Neural cell (in vitro differentiated cells): Measurements from ENCODE around the gene FAM53B. TPM values are rescaled to one million over a fixed set of nuclear protein-coding genes. Genes with fewer than 3 reads are reported as not detected.

Experiments used
- H2AFZ ChIP-seq: fragments of 200-600, 300-800 bp; sonication (generic), shearing (Covaris generic); 2 replicates; pipeline ENCODE4 v1.6.0; 2014; ENCODE audit warnings: low read depth, mild to moderate bottlenecking, antibody characterized with exemption, low read length, moderate library complexity
- H3F3A ChIP-seq: fragments of 200-600 bp; shearing (Covaris generic); 2 replicates; pipeline ENCODE4 v1.6.1; 2016; ENCODE audit warnings: mild to moderate bottlenecking, moderate library complexity, mixed read lengths, antibody characterized with exemption, low read length; ENCODE audit not compliant: insufficient read depth, poor library complexity, severe bottlenecking
- H3K27ac ChIP-seq: fragments of 200-600, 300-800 bp; sonication (generic), shearing (Covaris generic); 2 replicates; pipeline ENCODE4 v1.5.1; 2014; ENCODE audit warnings: mild to moderate bottlenecking, low read length, moderate library complexity
- H3K27me3 ChIP-seq: fragments of 300-800, 200-600 bp; sonication (generic), shearing (Covaris generic); 2 replicates; pipeline ENCODE4 v1.6.0; 2014; ENCODE audit warnings: mild to moderate bottlenecking, low read depth, low read length, moderate library complexity; ENCODE audit not compliant: insufficient read depth
- H3K36me3 ChIP-seq: fragments of 300-800, 200-600 bp; sonication (generic), shearing (Covaris generic); 2 replicates; pipeline ENCODE4 v1.5.1; 2014; ENCODE audit warnings: mild to moderate bottlenecking, antibody characterized with exemption, low read length, moderate library complexity; ENCODE audit not compliant: insufficient read depth
- H3K4me2 ChIP-seq: fragments of 300-800, 200-600 bp; sonication (generic), shearing (Covaris generic); 2 replicates; pipeline ENCODE4 v1.6.0; 2014; ENCODE audit warnings: mild to moderate bottlenecking, low read length
- H3K4me3 ChIP-seq: fragments of 300-800, 200-600 bp; sonication (generic), shearing (Covaris generic); 2 replicates; pipeline ENCODE4 v1.5.1; 2014; ENCODE audit warnings: mild to moderate bottlenecking, low read length, moderate library complexity
- H3K79me2 ChIP-seq: fragments of 200-600 bp; shearing (Covaris generic); replicated peaks from 2 replicates; pipeline ENCODE4 v1.6.0; 2014; ENCODE audit warnings: mild to moderate bottlenecking, low read length, moderate library complexity; ENCODE audit not compliant: insufficient read depth
- H3K9ac ChIP-seq: fragments of 300-800, 200-600 bp; sonication (generic), shearing (Covaris generic); 2 replicates; pipeline ENCODE4 v1.6.1; 2016; ENCODE audit warnings: mild to moderate bottlenecking, low read length, mixed read lengths
- H3K9me2 ChIP-seq: fragments of 200-600 bp; shearing (Covaris generic); 2 replicates; pipeline ENCODE4 v1.6.1; 2016; ENCODE audit warnings: mild to moderate bottlenecking, low read length, mixed read lengths; ENCODE audit not compliant: insufficient read depth
- H3K9me3 ChIP-seq: fragments of 200-600, 300-800 bp; sonication (generic), shearing (Covaris generic); 2 replicates; pipeline ENCODE4 v1.6.1; 2016; ENCODE audit warnings: mild to moderate bottlenecking, mixed run types, low read length, moderate library complexity, mixed read lengths
- H4K20me1 ChIP-seq: fragments of 200-600 bp; shearing (Covaris generic); 2 replicates; pipeline ENCODE4 v1.6.1; 2016; ENCODE audit warnings: mild to moderate bottlenecking, mixed run types; ENCODE audit not compliant: insufficient read depth
- EP300 ChIP-seq: fragments of 450-650 bp; conservative IDR thresholded peaks from 2 replicates; pipeline ENCODE4 v1.6.1; 2014; ENCODE audit warnings: antibody characterized with exemption, mild to moderate bottlenecking, moderate library complexity; ENCODE audit not compliant: poor library complexity, severe bottlenecking
- EZH2 ChIP-seq: fragments of 200-600, 300-800 bp; shearing (Covaris generic), sonication (generic); IDR thresholded peaks from 2 replicates; pipeline ENCODE4 v1.6.1; 2014; ENCODE audit warnings: antibody characterized with exemption, low read length, borderline replicate concordance, mild to moderate bottlenecking; ENCODE audit not compliant: insufficient read depth, poor library complexity, severe bottlenecking
- MXI1 ChIP-seq: fragments of 450-650 bp; conservative IDR thresholded peaks from 2 replicates; pipeline ENCODE4 v1.6.1; 2014; ENCODE audit warnings: antibody characterized with exemption, mild to moderate bottlenecking; ENCODE audit not compliant: poor library complexity, severe bottlenecking
- POLR2AphosphoS5 ChIP-seq: IDR thresholded peaks from 2 replicates; pipeline ENCODE4 v1.6.1; 2012
- SMC3 ChIP-seq: fragments of 450-650 bp; conservative IDR thresholded peaks from 2 replicates; pipeline ENCODE4 v1.6.1; 2014; ENCODE audit warnings: antibody characterized with exemption, mild to moderate bottlenecking, moderate library complexity; ENCODE audit not compliant: poor library complexity
- TAF1 ChIP-seq: IDR thresholded peaks from 2 replicates; pipeline ENCODE4 v1.6.1; 2012; ENCODE audit warnings: low read depth
- polyA plus RNA-seq: library from polyadenylated mRNA; depleted of rRNA; stranded (reverse); fragments of >200 nt; gene quantifications from 2 replicates; pipeline ENCODE4 v1.2.3, GENCODE V29; 2014
- TF ChIP-seq, protein P1 (sequence below): fragments of 450-650 bp; IDR thresholded peaks from 2 replicates; pipeline ENCODE4 v1.5.1; 2014; ENCODE audit warnings: antibody characterized with exemption, mild to moderate bottlenecking, moderate library complexity; ENCODE audit not compliant: poor library complexity, severe bottlenecking
- TF ChIP-seq, protein P2 (sequence below): IDR thresholded peaks from 2 replicates; pipeline ENCODE4 v1.6.1; 2012; ENCODE audit warnings: borderline replicate concordance

The FAM53B gene
- polyA plus RNA-seq, 1 donor from 2014 or later = 21.8 TPM

DNA sequence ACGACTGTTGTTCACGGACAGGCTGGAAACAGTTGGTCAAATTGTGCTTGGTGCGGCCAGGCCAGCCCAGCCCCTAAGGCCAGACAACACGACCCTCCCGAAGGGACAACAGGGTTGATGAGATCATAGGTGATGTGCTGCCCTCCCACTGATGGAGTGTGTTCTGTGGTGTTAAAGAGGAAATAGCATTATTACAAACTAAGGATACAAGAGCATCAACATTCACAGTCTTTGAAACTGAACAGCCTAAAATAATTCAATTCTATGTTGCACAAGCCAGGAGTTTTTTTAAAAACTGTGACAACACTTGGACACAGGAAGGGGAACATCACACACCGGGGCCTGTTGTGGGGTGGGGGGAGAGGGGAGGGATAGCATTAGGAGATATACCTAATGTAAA lies 87.6 kb downstream of the FAM53B start:
- TF ChIP-seq EZH2 (no peak), EP300 (no peak), POLR2AphosphoS5 (no peak), SMC3 (no peak)
- TF ChIP-seq, protein P1, sequence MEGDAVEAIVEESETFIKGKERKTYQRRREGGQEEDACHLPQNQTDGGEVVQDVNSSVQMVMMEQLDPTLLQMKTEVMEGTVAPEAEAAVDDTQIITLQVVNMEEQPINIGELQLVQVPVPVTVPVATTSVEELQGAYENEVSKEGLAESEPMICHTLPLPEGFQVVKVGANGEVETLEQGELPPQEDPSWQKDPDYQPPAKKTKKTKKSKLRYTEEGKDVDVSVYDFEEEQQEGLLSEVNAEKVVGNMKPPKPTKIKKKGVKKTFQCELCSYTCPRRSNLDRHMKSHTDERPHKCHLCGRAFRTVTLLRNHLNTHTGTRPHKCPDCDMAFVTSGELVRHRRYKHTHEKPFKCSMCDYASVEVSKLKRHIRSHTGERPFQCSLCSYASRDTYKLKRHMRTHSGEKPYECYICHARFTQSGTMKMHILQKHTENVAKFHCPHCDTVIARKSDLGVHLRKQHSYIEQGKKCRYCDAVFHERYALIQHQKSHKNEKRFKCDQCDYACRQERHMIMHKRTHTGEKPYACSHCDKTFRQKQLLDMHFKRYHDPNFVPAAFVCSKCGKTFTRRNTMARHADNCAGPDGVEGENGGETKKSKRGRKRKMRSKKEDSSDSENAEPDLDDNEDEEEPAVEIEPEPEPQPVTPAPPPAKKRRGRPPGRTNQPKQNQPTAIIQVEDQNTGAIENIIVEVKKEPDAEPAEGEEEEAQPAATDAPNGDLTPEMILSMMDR = no peak
- no peak overlapping the region for H3K9ac ChIP-seq
- H4K20me1 ChIP-seq = no peaks in the 10 kb centered on the region
- no peak overlapping the region for H3K4me3 ChIP-seq
- peaks cover 6% of the 10 kb centered on the region for H3K36me3 ChIP-seq
- H3F3A ChIP-seq = no peaks in the 10 kb centered on the region
- no peaks in the 10 kb centered on the region for H3K9me3 ChIP-seq
- H2AFZ ChIP-seq = no peak overlapping the region
- H3K4me2 ChIP-seq = no peak overlapping the region
- H3K79me2 ChIP-seq = no peaks in the 10 kb centered on the region
- no peaks in the 10 kb centered on the region for H3K9me2 ChIP-seq
- no peak overlapping the region for H3K27ac ChIP-seq
- no peaks in the 10 kb centered on the region for H3K27me3 ChIP-seq

DNA sequence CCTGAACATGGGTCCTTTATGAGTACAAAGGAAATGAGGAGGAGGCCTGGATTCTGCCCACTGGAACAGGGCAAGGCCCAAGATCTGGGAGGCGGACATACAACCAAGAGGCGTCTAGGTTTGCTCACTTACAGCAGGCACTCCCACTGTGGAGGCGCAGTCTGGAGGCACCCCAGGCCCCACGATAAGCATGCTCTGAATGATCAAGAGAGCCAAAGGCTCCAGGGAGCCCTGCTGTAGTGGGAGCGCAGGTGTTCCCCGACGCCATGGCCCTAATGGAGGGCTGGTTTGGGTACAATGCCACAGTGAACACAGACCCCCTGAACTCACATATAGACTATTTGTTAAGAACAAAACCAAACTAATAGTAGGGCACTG lies 88.1 kb downstream of the FAM53B start:
- Histone ChIP-seq H3K27ac (no peak overlapping the region), H3K27me3 (no peaks in the 10 kb centered on the region), H4K20me1 (no peaks in the 10 kb centered on the region)

More for the DNA sequence above, 88.1 kb downstream of the FAM53B start:
- H3K36me3 ChIP-seq = peaks cover 6% of the 10 kb centered on the region
- H3K9ac ChIP-seq = no peak overlapping the region
- no peak overlapping the region for H3K4me2 ChIP-seq
- TF ChIP-seq, protein P2, sequence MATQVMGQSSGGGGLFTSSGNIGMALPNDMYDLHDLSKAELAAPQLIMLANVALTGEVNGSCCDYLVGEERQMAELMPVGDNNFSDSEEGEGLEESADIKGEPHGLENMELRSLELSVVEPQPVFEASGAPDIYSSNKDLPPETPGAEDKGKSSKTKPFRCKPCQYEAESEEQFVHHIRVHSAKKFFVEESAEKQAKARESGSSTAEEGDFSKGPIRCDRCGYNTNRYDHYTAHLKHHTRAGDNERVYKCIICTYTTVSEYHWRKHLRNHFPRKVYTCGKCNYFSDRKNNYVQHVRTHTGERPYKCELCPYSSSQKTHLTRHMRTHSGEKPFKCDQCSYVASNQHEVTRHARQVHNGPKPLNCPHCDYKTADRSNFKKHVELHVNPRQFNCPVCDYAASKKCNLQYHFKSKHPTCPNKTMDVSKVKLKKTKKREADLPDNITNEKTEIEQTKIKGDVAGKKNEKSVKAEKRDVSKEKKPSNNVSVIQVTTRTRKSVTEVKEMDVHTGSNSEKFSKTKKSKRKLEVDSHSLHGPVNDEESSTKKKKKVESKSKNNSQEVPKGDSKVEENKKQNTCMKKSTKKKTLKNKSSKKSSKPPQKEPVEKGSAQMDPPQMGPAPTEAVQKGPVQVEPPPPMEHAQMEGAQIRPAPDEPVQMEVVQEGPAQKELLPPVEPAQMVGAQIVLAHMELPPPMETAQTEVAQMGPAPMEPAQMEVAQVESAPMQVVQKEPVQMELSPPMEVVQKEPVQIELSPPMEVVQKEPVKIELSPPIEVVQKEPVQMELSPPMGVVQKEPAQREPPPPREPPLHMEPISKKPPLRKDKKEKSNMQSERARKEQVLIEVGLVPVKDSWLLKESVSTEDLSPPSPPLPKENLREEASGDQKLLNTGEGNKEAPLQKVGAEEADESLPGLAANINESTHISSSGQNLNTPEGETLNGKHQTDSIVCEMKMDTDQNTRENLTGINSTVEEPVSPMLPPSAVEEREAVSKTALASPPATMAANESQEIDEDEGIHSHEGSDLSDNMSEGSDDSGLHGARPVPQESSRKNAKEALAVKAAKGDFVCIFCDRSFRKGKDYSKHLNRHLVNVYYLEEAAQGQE = no peak
- no peak for TF ChIP-seq SMC3
- no peak for TF ChIP-seq EZH2
- TF ChIP-seq TAF1 = no peak
- TF ChIP-seq, protein P1 = no peak
- TF ChIP-seq MXI1 = no peak
- TF ChIP-seq EP300 = no peak
- no peaks in the 10 kb centered on the region for H3K79me2 ChIP-seq
- H3K9me2 ChIP-seq = no peaks in the 10 kb centered on the region
- no peaks in the 10 kb centered on the region for H3K9me3 ChIP-seq
- H3F3A ChIP-seq = no peaks in the 10 kb centered on the region
- no peak overlapping the region for H2AFZ ChIP-seq
- no peak overlapping the region for H3K4me3 ChIP-seq
